ENCODE measurements around the gene MGAT4A.

DNA sequence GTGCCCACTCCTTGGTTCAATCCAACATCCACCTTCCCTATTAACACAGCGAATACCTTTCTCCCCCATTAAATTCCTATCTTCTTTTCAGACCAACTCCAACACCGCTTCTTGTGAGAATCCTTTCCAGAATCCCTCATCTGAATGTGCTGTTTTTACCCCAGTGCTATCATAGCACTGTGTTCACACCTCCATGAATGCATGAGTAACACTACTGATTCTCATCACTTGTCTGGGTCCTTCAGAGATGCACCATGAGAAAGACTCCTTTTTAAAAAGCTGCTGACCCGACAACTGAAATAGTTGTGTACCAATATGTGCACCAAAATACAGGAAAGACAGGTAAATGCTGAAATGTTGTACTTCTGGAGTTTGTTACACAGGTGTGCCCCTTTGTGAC lies 18.8 kb downstream of the MGAT4A start:
- TF ChIP-seq, protein P1, sequence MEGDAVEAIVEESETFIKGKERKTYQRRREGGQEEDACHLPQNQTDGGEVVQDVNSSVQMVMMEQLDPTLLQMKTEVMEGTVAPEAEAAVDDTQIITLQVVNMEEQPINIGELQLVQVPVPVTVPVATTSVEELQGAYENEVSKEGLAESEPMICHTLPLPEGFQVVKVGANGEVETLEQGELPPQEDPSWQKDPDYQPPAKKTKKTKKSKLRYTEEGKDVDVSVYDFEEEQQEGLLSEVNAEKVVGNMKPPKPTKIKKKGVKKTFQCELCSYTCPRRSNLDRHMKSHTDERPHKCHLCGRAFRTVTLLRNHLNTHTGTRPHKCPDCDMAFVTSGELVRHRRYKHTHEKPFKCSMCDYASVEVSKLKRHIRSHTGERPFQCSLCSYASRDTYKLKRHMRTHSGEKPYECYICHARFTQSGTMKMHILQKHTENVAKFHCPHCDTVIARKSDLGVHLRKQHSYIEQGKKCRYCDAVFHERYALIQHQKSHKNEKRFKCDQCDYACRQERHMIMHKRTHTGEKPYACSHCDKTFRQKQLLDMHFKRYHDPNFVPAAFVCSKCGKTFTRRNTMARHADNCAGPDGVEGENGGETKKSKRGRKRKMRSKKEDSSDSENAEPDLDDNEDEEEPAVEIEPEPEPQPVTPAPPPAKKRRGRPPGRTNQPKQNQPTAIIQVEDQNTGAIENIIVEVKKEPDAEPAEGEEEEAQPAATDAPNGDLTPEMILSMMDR (IDR thresholded peaks at IDR 0.05) = no peak
- no peak for TF ChIP-seq POLR2A (IDR thresholded peaks at IDR 0.05)
